ENCODE data around the gene EFEMP2.
A peak's percentile ranks its signal among the peaks of the same experiment; 100 is the strongest.

EFEMP2 gene

DNA sequence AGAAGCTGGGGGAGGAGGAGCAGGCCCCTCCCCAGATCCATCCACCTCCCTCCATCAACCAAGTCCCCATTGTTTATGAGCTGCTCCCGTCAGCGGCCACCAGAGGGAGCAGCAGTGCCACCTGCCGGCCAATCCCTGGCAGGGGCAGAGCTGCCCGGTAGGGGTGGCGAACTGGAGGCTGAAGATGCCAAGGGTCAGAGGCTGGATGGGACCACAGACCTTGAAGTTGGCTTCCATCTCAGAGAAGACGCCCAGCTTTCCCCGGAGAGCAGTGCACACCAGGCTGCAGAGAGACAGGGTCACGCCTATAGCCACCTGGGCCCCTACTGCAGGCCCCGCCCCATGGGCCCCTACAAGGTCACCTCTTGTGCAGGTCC, 12.1 kb upstream of the EFEMP2 start:
- DNase-seq, result peak; percentile 63 to 71 (median 66)

DNA sequence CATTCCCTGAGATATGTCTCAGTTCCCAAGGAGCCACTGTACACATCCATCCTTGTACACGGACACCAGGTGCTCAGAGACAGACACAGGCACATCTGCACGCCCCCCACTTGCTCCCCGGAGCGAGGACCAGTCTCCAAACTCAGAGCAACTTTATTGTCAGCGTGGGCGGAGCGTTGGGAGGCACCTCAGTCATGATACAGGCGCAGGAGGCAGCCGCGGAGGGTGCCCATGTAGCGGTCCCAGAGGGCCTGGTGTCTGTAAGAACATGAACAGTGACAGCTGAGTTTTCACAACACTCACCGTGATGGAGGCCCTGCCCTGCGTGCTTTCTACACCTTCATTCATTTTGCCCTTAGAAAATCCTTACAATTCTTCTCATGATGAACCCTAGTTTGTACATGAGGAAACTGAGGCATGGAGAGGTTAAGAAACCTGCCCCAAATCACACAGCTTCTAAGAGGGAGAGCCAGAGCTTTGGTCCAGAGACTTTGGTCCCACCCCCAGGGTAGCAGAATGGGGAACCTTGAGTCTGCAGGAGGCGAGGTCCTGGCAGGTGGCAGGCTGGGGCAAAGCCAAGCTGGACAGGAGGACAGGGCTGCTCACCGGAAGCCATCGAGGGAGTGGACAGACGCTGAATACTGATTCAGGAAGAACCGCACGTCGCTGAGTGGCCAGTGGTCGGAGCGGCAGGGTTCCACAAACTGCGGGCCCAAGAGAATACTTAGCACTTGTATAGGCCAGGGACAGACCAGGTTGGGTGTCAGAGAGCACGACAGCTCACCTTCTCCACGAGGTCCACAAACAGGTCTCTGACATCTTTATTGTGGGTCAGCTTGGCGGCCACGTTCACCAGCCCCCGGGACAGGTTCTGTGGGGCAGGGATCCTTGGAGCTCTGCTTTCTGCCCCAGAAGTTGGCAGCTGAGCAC, 11.5 kb upstream of the EFEMP2 start:
- no peak for DNase-seq

DNA sequence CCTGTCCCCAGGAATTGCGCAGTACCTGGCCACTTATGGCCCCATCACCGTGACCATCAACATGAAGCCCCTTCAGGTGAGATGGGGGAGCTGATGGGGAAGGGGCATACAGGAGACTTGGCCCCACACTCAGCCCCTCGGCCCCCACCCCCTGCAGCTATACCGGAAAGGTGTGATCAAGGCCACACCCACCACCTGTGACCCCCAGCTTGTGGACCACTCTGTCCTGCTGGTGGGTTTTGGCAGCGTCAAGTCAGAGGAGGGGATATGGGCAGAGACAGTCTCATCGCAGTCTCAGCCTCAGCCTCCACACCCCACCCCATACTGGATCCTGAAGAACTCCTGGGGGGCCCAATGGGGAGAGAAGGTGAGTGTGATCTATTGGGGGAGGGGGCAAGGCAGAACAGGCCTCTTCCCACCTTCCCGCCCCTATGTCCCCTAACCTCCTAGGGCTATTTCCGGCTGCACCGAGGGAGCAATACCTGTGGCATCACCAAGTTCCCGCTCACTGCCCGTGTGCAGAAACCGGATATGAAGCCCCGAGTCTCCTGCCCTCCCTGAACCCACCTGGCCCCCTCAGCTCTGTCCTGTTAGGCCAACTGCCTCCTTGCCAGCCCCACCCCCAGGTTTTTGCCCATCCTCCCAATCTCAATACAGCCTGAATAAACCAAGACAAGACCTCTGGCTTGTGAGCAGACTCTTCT, 10.6 kb upstream of the EFEMP2 start:
- no peak for DNase-seq

DNA sequence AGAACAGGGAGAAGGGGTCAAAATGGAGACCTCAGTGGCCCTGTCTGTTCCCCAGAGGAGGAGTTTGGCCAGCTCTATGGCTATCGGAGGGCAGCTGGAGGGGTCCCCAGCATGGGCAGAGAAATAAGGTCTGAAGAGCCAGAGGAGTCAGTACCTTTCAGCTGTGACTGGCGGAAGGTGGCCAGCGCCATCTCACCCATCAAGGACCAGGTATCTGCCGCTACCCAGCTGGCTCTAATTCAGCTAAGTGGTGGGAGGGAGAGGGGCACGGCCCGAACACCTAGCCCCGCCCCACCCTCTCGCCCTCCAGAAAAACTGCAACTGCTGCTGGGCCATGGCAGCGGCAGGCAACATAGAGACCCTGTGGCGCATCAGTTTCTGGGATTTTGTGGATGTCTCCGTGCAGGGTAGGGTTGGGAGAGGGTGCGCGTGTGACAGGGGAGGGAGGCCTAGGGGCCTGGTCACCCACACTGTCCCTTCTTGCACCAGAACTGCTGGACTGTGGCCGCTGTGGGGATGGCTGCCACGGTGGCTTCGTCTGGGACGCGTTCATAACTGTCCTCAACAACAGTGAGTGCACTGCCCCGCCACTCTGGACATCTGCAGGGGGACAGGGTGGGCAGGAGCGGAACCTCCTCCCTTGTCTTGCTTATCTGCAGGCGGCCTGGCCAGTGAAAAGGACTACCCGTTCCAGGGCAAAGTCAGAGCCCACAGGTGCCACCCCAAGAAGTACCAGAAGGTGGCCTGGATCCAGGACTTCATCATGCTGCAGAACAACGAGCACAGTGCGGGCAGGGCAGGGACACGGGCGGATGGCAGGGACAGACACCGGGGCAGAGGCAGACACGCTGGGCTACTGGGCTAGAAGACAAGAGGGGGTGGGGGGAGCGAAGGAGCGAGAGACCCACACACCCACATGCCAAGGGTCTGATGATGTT, 9.8 kb upstream of the EFEMP2 start:
- no peak for DNase-seq

DNA sequence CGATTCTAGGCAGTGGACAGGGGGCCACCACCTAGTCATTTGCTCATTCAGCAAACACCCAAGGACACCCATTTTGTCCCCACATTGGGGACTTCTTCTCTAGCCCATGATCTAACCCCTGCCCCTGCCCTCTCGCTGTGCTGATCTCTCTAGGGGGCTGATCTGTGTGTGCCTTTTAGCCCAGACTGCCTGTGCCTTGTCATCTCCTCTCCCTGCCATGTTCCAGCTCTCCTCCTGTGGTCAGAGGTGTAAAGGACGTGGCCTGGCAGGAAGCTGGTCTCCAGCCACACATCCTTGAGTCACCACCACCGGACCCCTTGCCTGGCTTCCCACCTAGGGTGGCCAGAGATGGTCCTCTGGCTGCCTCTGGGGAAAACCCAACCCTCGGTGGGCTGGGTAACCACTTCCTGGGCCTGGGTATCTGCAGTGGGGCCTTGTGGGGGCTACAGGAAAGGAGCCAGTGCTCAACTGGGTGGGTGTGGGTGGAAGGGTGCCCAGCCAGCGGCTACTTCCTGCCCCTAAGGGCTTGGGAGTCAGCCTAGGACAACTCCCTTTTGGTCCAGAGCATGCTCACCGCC, 8.3 kb upstream of the EFEMP2 start:
- no peak for DNase-seq

DNA sequence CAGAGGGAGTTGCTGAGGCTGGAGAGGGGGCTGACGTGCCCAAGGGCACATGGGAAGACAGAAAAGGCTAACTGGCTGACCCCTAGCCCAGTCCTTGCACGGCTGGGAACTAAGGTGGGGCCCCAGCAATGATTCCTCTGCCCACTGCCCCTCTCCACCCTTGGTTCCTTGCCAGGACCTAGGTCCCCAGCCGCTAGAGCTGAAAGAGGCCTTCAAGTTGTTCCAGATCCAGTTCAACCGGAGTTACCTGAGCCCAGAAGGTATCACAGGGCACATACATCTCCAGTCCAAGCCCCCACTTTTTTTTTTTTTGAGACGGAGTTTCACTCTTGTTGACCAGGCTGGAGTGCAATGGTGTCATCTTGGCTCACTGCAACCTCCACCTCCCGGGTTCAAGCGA, 7.4 kb upstream of the EFEMP2 start:
- no peak for DNase-seq

DNA sequence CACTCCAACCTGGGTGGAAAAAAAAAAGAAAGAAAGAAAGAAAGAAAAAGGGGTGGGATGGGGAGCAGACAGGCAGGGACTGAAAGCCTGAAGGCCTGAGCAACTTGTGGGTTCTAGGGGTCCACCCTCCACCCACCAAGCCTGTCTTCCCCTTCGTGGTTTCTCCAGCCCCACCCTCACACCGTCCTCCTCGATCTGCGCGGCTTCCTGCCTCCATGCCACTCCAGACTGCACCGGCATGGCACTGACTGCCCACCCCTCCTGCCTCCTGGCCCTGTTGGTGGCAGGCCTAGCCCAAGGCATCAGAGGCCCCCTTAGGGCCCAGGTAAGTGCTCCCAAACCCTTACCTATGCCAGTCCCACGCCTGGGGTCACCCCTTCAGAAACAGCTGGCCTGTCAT, 7.0 kb upstream of the EFEMP2 start, which contains the start of gene CTSW:
TSS of gene CTSW (plus strand) at position 221 of the 400 bp plus-strand sequence. CDS start at position 239, 18 bp downstream.
- no peak for DNase-seq

DNA sequence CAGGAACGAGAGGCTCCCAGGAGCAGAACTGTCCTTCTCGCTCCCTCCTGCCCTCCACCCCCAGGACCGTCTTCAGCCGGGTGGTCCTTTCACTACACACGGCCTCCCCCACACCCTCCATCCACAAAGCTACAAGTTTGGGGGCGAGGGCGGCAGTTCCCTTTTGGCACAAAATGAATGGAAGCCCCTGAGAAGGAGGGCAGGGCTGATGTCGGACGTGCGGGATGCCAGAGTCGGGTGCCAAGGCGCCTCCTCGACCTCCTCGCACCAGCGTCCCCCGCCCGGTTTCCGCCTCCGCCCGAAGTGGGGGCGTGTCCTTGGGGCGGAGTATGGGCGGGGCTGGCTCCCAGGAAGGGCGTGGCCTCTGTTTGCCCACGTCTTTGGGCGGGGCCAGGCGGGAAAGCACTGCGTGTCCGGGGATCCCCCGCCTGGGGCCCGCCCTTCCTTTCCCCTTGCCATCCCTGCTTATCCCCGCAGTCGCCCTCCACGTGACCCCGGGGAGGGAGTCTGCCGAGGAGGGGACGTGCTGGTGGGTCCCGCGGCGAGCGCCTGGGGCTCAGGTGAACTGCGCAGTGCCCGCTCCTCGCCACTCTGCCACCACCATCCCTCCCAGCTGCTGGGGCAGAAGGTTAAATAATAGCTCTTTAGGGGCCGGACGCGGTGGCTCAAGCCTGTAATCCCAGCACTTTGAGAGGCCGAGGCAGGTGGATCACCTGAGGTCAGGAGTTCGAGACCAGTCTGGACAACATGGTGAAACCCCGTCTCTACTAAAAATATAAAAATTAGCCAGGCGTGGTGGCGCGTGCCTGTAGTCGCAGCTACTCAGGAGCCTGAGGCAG, 937 bp upstream of the EFEMP2 start:
- peak; percentile 89 to 94 (median 89) for DNase-seq

DNA sequence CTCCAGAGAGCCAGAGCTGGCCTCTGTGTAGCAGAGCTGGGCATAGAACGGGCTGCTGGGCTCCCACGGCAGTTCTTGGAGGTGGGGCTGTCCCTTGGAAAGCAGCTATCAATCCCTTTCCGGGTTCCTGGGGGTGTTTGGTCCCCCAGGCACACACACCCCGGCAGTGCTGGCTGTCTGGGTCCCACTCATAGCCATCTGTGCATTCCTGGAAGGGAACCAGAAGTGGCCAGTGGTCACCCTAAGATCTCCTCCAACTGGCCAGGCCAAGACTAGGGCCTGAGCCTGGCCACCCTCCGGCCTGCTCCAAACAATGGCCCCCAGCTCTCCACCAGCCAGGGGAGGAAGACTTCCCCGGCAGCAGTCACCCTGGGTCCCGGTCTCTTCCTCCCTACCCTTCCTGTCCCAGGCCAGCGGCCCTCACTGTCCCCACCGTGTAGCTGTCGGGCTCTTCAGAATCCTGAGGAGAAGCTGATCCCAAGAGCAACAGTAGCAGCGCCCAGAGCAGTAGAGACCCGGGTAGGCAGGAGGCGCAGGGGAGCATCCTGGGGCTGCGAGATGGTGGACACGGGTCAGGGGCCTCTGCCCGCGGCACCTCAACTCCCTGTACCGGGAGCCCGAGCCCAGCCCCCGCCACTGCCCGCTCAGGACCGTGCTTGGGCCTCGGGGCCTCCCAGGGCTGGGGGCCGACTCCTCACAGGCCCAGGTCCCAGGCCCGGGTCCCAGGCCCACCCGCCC, 620 bp downstream of the EFEMP2 start:
- no peak for DNase-seq

DNA sequence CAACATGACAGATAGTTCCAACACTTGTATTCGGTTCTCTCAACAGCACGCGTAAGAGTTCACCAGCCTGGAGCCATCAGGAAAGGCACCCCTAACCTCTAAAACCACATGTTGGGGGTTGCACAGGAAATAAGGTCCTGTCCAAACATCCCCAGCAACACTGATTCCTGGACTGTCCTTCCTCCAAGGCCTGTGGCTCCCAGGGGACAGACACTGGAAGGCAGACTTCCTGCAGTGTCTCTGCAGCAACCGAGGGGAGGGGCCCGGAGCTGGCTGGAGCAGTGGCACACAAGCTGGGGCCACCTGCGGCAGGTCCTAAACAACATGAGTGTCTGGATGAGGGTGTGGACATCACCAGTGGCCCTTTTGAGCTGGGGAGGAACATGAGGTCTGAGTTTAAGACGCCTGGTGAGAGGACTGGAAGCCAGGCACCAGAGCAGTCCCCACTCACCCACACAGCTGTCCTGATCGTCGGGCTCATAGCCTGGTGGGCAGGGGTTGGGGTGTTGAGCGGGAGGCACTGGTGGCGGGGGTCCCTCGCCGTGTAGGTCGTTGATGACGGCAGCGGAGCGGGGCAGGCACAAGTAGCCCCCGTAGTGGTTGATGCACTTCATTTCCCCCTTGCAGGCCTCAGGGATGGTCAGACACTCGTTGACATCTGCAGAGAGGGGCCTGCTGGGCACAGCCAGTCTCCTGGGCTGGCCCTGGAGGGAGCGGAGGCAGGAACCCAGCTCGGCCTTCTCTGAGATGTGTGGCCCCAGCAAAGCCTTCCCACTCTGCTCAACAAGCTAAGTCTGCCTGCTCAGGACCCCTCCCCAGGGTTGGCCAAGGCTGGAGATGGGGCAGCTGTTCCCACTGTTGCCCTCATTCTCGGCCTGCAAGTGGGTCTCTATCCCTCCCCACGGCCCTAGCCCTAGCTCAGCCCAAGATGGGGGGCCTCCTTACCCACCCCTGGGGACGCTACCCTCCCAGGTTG, 1.6 kb downstream of the EFEMP2 start:
- DNase-seq, result no peak

DNA sequence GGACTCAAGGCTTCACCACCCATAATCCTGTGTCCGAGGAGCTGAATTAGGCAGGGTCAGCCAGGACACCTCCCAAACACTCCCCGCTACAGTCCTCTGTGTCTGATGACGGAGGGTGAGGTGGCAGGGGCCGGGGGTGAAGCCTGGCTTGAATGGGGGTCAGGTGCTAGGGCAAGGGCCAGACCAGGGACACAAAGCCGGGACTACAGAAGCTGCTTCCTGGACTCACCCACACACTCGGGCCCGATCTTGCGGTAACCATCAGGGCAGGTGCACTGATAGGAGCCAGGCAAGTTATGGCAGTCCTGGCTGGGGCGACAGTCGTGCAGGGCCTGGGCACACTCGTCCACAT, 2.3 kb downstream of the EFEMP2 start:
- DNase-seq, result no peak

DNA sequence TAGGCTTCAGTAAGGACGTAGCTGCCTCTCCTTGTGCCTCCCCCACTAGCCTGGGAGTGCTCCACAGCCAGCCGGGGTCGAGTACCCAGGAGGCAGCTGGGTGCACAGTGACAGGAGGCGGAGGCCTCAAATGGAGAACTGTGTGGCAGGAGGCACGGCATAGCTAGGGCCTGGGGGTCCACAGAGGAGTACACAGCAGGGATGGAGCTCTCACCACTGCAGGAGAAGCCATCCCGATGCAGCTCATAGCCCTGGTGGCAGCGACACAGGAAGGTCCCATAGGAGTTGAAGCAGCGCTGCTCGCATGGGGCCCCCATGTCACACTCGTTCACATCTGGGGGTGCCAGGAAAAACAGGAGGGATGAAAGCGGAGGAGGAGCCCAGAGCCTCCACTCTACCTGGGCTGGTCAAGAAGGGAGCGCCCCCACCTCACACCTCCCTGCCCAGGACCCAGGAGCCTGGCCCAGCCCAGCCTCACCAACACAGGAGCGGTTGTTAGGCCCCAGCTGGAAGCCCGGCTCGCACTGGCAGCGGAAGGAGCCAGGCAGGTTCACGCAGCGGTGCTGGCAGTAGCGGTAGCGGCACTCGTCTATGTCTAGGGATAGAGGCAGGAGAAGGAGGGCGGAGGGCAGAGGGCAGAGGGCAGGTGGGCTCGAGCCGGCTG, 2.8 kb downstream of the EFEMP2 start:
- no peak for DNase-seq

DNA sequence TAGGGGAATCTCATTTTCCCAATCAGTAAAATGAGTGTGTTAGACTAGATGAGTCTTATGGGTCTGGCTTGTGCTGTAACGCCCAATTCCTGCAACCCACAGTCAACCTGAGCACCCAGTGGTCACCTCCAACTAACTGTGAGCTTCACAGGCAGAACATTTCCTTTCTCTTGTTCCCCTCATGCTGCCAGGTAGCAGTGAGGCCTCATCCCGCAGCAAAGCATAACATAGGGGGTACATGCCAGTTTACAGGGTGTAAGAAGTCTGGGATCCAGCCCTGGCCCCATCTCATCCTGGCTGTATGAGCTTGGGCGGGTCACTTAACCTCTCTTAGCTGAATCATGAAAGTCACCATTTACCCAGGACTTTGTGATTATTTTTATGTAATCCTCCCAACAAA, 3.7 kb downstream of the EFEMP2 start:
- DNase-seq, result no peak

DNA sequence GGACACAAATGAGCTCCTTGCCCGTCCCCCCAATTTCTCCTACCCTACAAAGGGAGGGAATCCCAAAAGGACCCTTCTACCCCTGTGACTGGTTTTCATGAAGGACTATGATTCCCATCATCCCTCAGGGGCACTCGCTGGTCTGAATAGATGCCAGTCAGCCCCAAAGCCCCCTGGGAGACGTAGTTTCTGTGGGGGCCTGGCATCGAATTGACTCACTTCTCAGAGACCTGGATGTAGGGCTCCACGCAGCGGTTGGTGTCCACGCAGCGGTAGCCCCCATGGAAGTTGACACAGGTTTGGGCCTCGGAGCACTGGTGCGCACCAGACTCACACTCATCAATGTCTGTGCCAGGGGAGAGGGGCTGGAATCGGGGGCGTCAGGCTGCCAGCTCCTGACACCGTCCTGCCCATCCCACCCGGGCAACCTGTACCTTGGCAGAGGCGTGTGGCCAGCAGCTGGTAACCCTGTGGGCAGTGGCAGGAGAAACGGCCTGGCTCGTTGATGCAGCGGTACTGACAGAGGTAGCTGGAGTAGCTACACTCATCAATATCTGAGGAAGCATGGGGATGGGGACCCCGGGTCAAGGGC, 4.4 kb downstream of the EFEMP2 start:
- no peak for DNase-seq

DNA sequence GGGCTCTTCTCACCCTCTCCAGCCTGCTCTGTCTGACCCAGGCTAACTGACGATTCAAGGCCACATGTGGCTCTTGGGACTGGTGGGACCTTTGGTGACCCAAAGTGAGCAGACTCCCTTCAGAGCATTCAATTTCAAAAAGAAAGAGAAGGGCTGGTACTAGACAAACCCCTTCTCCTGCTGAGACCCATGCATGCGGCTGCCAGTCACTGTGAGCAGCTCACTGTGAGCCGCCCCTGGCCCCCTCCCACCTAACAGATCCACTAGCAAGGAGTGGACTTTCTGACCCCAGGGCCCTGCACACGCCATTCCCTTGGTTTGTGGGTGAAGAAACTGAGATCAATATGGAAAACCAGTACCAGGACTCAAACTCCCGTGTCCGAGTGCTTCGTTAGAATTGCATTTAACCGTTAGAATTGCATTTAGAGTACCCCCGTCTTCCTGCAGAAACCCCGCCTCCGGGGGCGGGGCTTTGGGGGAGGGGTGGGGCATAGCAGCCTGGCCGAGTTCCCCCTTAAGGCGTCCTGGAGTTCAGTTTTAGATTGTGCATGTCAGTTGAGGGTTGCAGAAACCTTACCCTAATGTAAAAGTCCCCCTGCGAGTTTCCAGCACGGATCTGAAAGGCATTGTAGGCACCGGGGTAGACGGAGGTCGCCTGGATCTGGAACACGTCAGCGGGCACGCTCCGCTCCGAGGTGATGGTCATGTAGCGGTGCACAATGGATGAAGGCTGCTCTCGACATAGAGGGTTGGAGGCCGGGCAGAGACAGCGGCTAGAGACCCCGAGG, 5.1 kb downstream of the EFEMP2 start:
- no peak for DNase-seq

DNA sequence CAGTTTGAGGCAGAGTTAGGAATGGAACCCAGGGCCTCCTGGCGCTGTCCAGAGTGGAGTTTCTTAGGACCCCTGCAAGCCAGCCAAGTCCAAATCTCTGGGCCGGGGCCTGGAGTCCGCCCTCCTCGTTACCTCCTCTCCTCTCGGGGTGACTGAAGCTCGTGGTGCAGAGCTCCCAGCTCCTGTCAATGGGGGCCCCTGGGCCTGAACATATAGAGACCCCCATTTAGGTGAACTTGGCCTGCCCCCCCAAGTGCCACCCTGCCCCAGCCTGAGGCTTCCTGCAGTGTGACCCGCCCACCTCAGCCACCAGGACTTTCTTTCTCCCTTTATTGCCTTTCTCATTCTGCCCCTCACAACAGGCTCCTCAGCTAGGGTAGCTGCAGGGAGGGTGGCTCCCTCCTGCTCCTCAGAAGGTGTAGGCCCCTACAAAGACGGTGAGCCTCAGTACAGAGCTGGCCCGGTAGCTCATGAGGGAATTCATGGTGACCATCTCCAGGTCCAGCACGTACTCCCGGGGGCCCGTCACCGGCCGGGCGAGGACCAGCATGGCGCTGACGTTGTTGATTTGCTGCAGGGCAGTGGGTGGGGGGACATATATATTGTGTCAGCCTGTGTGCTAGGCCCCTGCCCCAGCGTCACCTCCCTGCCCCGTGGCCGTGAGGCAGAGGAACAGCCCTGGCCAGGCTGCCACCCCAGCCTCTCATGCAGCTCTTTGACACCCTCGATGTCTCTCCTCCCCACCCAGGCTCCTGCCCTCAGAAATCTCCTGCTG, 5.9 kb downstream of the EFEMP2 start:
- DNase-seq, result no peak

DNA sequence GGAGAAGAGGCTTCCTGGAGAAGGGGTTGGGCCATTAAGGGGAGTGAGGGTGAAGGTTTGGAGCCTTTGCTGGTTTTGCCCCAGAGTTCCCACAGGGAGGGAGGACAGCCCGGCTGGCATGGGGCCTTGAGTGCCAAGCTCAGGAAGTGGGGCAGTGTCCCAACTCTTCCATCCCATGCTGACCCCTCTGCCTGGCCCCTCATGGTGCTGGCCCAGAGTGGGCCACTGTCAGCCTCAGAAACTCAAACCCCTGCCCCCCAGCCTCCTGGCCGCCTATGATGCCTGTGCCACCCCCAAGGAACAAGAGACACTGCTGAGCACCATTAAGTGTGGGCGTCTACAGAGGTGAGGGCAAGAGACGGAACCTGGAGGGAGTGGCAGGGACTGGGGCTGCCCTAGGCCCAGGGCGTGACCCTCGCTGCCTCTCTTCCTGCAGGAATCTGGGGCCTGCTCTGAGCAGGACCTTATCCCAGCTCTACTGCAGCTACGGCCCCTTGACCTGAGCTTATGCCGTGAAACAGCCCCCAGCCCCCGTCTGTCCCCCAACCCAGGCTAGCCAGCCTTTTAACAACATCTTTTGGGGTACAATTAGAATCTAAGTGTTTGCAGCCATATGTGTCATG, 6.9 kb downstream of the EFEMP2 start:
- DNase-seq, result no peak
